ENCODE results near the gene KCTD8.

DNA sequence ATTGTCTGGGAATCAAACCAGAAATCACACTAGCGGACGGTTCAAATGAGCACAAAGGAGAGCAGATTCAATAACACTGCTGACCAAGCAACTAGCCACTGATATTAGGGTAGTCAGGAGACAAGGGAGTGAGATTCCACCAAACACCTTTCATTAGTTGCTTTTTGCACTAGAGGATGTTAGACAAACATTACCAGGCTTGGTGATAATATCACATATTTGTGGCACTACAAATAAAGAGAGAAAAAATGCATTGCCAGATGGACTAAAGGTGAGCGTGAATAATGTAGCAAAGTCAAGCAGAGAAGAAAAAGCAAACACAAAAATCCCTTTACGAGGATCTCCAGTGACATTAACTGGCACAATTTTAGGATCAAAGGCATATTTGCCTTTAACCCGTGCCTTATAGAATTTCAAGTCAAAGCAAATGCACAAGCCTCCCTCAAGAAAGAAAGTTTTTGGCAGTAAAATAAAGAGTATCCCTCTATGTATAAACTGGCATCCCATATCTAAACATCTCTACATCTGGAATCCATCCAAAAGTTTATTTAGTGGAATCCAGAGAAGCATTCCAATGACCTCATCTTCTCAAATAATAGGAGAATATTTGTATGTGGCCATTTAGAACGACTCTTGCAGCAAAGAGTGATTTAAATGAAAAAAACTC is 290.9 kb downstream of the KCTD8 start:
- TF ChIP-seq POLR2A (IDR thresholded peaks at IDR 0.05; ENCODE audit: low read length), result no peak
- no peak for TF ChIP-seq GATA1 (IDR thresholded peaks at IDR 0.05; ENCODE audit: low read depth, low read length)
